Thymus (tissue), 14 donors: ENCODE results near the gene CCDC50. TPM values are rescaled to one million over a fixed set of nuclear protein-coding genes. Genes with fewer than 3 reads are reported as not detected.

Experiments used
- DNase-seq, 9 donors: peaks; one replicate each; pipeline ENCODE4 v3.0.0-alpha.2; 2013; ENCODE audit warnings: low spot score in 9 of 9, low read depth in 6 of 9, missing footprints in 1 of 9
- H3K27ac ChIP-seq, 2 donors: one replicate each; pipeline ENCODE4 v1.5.1; 2013; ENCODE audit warnings: control low read depth in 1 of 2, low read depth in 1 of 2, low read length in 1 of 2, mild to moderate bottlenecking in 1 of 2, moderate library complexity in 1 of 2
- H3K27me3 ChIP-seq, 2 donors: one replicate each; pipeline ENCODE4 v1.5.1; 2013; ENCODE audit warnings: low read length in 1 of 2; ENCODE audit not compliant: control insufficient read depth in 2 of 2, insufficient read depth in 1 of 2
- H3K36me3 ChIP-seq, 2 donors: one replicate each; pipeline ENCODE4 v1.5.1; 2013; ENCODE audit warnings: low read length in 1 of 2, mild to moderate bottlenecking in 1 of 2, moderate library complexity in 1 of 2; ENCODE audit not compliant: control insufficient read depth in 2 of 2, insufficient read depth in 2 of 2
- H3K4me1 ChIP-seq, 2 donors: one replicate each; pipeline ENCODE4 v1.5.1; 2013; ENCODE audit warnings: low read length in 2 of 2; ENCODE audit not compliant: control insufficient read depth in 2 of 2, insufficient read depth in 2 of 2
- H3K4me3 ChIP-seq, 2 donors: one replicate each; pipeline ENCODE4 v1.5.1; 2013; ENCODE audit warnings: low read length in 2 of 2, control low read depth in 1 of 2, mild to moderate bottlenecking in 1 of 2
- H3K9me3 ChIP-seq, 2 donors: one replicate each; pipeline ENCODE4 v1.5.1; 2013; ENCODE audit warnings: low read length in 1 of 2, mild to moderate bottlenecking in 1 of 2; ENCODE audit not compliant: control insufficient read depth in 2 of 2, insufficient read depth in 1 of 2
- WGBS: extraction: QIAGEN DNeasy Blood & Tissue Kit; methylation state at CpG from one replicate; pipeline ENCODE4 v1.1.7; 2013; 5-methylcytosine and 5-hydroxymethylcytosine counted together
- long read RNA-seq, 10 donors: transcript quantifications; one replicate each; lab custom pipeline, GENCODE V29; 2026
- polyA plus RNA-seq: library from polyadenylated mRNA; stranded (reverse); fragments of 200-250 nt; gene quantifications from one replicate; pipeline ENCODE4 v1.2.3, GENCODE V29; 2013
- total RNA-seq: library from RNA; stranded (reverse); fragments of 120-200 nt; gene quantifications from one replicate; pipeline ENCODE4 v1.2.4, GENCODE V29; 2013
- donor health status: healthy.

CCDC50 gene, protein sequence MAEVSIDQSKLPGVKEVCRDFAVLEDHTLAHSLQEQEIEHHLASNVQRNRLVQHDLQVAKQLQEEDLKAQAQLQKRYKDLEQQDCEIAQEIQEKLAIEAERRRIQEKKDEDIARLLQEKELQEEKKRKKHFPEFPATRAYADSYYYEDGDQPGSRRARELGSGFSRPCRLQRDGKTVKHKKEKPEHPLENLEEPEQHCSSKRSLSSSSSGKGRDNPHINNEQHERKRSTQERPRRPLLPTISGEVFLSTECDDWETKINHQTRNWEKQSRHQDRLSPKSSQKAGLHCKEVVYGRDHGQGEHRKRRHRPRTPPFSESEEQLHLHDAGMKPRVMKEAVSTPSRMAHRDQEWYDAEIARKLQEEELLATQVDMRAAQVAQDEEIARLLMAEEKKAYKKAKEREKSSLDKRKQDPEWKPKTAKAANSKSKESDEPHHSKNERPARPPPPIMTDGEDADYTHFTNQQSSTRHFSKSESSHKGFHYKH
- total RNA-seq (22.0 TPM), polyA plus RNA-seq (30.9 TPM)
- long read RNA-seq, donor 1, full-length matches to known transcripts, result 3 of 3 reads
- long read RNA-seq, donor 1, partial matches to known transcripts, result 0 of 3 reads
- long read RNA-seq, donor 1, other reads (novel, unspliced or antisense), result 0 of 3 reads
- long read RNA-seq, donor 2, result 0 reads
- long read RNA-seq, donor 3, full-length matches to known transcripts, result 13 of 38 reads
- long read RNA-seq, donor 3, partial matches to known transcripts, result 25 of 38 reads
- long read RNA-seq, donor 3, other reads (novel, unspliced or antisense), result 0 of 38 reads
- long read RNA-seq, donor 4, full-length matches to known transcripts, result 7 of 7 reads
- long read RNA-seq, donor 4, partial matches to known transcripts, result 0 of 7 reads
- long read RNA-seq, donor 4, other reads (novel, unspliced or antisense), result 0 of 7 reads
- long read RNA-seq, donor 5, transcript CCDC50-202 (11 exons, 1,926 nt), result major isoform, 15 of 32 reads
- long read RNA-seq, donor 5, partial matches to known transcripts, result 17 of 32 reads
- long read RNA-seq, donor 5, other reads (novel, unspliced or antisense), result 0 of 32 reads
- long read RNA-seq, donor 6, transcript CCDC50-202 (11 exons, 1,926 nt), result major isoform, 6 of 21 reads
- long read RNA-seq, donor 6, partial matches to known transcripts, result 15 of 21 reads
- long read RNA-seq, donor 6, other reads (novel, unspliced or antisense), result 0 of 21 reads
- long read RNA-seq, donor 7, transcript CCDC50-202 (11 exons, 1,926 nt), result major isoform, 13 of 21 reads
- long read RNA-seq, donor 7, partial matches to known transcripts, result 8 of 21 reads
- long read RNA-seq, donor 7, other reads (novel, unspliced or antisense), result 0 of 21 reads
- long read RNA-seq, donor 8, partial matches to known transcripts, result 0 of 4 reads
- long read RNA-seq, donor 8, other reads (novel, unspliced or antisense), result 0 of 4 reads
- long read RNA-seq, donor 9, transcript CCDC50-202 (11 exons, 1,926 nt), result major isoform, 6 of 6 reads
- long read RNA-seq, donor 9, partial matches to known transcripts, result 0 of 6 reads
- long read RNA-seq, donor 9, other reads (novel, unspliced or antisense), result 0 of 6 reads
- long read RNA-seq, donor 10, transcript CCDC50-202 (11 exons, 1,926 nt), result major isoform, 5 of 10 reads
- long read RNA-seq, donor 10, partial matches to known transcripts, result 5 of 10 reads
- long read RNA-seq, donor 10, other reads (novel, unspliced or antisense), result 0 of 10 reads

DNA sequence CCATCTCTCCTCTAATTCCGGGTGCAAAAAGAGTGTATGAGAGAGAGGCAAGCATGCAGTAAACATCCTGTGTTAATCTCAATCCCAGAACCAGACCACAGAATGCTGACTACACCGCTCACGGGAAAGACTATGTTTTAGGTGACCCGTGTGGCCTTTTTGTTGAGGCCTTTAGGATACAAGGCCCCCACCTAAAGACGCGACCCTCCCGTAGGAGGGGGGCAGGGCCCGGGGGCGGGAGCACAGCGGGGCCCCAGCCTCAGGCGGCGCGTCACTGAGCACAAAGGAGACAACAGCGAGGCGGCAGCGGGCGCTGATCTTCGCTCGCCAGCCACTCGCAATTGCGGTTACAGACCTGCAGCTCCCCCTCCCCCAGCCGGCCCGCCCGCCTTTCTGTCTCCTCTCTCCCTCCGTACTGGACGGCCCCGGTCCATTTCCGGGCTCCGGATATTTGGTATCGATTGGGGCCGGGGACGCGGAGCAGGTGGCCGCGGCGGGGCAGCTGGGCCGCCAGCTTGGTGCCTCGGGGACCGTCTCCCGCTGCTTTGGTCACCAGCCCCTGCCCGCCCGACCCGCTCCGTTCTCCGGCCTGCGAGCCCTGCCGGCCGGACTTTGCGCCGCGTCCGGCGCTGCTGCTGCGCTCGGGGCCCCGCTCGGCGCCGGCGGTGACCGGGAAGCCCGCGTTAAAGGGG, at the start of gene CCDC50:
TSS of gene CCDC50 (plus strand) at position 433 of the 692 bp plus-strand sequence. CDS start 281 bp downstream, outside the sequence.
- under 1% methylated on average over 63 of the region's 63 CpGs for WGBS
- H3K36me3 ChIP-seq, result no peaks in the 10 kb centered on the region
- peak in 8 of 9 donors; percentile 34 to 75 (median 44) for DNase-seq
- H3K27me3 ChIP-seq, result peaks cover 0 to 3% of the 10 kb centered on the region in 2 donors
- H3K27ac ChIP-seq, result peak within 1 kb of the TSS; percentile 71 to 80
- peak within 1 kb of the TSS; percentile 69 to 90 for H3K4me3 ChIP-seq
- no peaks in the 10 kb centered on the region for H3K9me3 ChIP-seq
- peaks cover 4 to 20% of the 10 kb centered on the region in 2 donors for H3K4me1 ChIP-seq

DNA sequence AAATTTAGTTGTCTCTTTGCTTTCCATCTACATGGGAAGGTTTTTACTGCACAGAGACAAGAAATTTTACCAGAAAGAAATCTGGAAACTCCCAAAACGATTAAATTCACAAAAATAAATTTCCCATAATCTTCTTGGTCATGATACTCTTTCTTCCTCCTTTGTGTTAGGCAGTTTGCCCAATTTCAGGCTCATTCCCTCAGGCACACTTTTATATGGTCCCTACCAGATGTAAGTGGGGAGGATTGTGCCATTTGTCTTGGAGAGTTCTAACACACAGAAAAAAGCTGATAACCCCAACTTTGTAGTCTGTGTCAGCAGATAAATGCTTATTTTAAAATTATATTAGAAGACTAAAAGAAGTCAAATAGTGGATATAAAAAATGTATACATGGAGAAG, 49.1 kb upstream of the CCDC50 start:
- no peaks in the 10 kb centered on the region for H3K27me3 ChIP-seq
- no peak overlapping the region for H3K27ac ChIP-seq
- 75% methylated on average over 1 of the region's 1 CpG for WGBS
- H3K4me3 ChIP-seq, result no peak overlapping the region
- no peaks in the 10 kb centered on the region for H3K9me3 ChIP-seq
- no peaks in the 10 kb centered on the region for H3K36me3 ChIP-seq
- H3K4me1 ChIP-seq, result no peaks in the 10 kb centered on the region
- no peak for DNase-seq

DNA sequence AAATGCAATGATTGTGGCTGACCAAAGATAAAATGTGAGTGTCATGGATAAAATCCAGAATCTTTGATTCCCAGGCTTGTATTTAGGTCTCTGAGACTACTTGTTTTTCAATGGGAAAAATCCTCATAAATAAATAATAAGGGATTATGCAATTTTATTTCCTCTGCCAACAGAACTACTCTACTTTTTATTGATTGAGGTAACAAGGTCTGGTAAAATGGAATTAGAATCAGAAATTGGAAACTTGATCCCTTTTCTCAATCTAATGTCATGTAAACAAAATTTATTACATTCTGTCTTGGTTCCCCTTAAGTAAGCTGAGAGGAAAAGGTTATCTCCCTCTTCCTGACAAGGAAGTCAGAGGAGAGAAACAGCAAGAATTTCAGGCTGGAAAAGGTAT, 48.3 kb upstream of the CCDC50 start:
- DNase-seq, result no peak
- Histone ChIP-seq H3K9me3 (no peaks in the 10 kb centered on the region), H3K27ac (no peak overlapping the region), H3K4me3 (no peak overlapping the region), H3K36me3 (no peaks in the 10 kb centered on the region), H3K27me3 (no peaks in the 10 kb centered on the region), H3K4me1 (no peaks in the 10 kb centered on the region)

DNA sequence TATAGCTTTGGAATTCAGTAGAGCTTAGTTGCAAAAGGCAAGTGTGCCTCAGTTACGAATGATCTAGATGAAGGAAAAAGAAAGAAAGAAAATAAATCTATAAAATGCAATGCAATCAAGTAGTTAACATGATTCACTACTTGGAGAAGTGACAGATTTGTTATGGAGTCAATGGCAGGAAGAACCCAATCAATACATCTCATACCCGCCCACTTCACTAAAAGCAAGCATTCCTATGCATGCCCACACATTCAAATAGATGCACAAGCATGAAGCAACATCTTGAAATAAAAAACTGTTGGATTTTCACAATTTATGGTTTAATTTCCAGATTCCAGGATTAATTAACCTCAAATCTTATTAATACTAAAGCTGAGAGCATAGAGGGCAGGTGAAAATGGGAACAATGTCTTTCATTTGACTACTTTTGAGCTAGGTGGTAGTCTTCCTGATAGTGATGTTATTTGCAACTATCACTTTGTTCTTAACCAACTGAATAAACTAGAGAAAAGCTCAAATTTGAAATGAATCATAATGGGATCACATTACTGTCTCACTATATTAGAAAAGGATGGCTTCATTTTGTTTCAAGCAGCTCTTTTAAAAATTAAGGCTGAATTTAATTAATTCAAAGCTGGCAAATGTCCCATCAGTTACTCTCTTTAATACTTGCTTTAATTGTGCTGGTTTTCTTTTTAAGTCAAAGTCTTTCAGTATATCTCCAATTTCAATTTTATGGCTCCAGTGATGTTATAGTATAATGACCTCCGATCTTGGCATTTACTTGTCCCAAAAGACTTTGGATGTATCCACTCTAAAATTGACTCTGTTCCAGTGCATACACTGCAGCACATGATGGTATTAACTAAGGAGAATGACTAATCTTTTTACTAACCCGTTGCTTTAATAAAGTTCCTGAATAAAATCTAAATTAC, 46.7 kb upstream of the CCDC50 start:
- H3K27ac ChIP-seq, result no peak overlapping the region
- no peaks in the 10 kb centered on the region for H3K27me3 ChIP-seq
- WGBS, result 94% methylated on average over 4 of the region's 4 CpGs
- H3K4me3 ChIP-seq, result no peak overlapping the region
- no peak for DNase-seq
- no peaks in the 10 kb centered on the region for H3K36me3 ChIP-seq
- no peaks in the 10 kb centered on the region for H3K4me1 ChIP-seq
- no peaks in the 10 kb centered on the region for H3K9me3 ChIP-seq

DNA sequence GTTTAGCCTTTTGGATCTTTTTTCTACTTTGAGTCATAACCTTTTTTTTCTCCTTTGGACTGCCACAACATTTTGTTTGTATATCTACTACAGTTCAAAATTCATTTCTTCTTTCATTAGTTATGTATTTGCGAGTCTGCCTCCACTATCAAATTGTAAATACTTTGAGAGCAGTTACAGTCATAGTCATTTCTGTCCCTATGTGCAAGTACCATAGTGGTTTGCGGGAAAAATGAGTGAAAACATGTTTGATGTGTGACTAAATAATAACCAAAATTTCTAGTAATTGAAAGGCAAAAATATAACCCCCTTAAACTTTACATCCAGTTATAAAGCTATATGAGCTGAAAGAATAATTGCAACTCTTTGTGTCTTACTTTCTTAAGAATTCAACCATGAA, 45.8 kb upstream of the CCDC50 start:
- H3K27ac ChIP-seq, result no peak overlapping the region
- WGBS, result 92% methylated on average over 2 of the region's 2 CpGs
- no peaks in the 10 kb centered on the region for H3K27me3 ChIP-seq
- no peak for DNase-seq
- H3K9me3 ChIP-seq, result no peaks in the 10 kb centered on the region
- no peaks in the 10 kb centered on the region for H3K4me1 ChIP-seq
- no peak overlapping the region for H3K4me3 ChIP-seq
- H3K36me3 ChIP-seq, result no peaks in the 10 kb centered on the region

DNA sequence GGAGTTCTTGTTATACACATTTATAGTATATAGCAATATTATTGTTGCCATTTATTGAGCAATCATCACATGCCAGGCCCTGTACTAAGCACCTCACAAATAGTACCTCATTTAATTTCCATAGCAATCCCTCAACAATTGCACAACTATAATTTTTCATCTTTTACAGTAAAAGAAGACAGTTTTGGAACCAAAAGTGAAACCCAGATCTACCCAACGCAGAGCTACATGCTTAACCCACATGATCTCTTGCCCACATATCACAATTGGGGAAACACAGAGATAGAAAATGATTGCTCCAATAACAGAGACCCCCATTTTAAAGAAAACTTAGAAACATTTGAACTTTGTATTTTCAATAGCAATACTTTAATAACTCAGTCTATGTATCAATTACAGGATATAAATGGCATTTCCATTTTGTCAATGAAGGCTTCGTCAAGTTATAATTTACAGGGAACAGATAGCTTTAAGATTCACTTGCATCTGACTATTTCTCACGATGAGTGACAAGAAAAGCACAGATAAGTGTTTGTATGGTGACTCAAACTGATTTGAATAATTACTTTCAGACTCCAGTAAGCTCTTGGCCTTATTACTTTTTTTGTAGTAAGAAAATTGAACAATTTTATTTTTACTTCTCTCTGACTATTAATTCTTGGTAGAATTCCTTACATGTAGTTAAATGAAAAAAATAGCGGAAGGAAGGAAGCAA, 38.7 kb upstream of the CCDC50 start:
- 74% methylated on average over 4 of the region's 4 CpGs for WGBS
- Histone ChIP-seq H3K4me3 (no peak overlapping the region), H3K27me3 (no peaks in the 10 kb centered on the region), H3K36me3 (no peaks in the 10 kb centered on the region), H3K27ac (no peak overlapping the region), H3K4me1 (no peaks in the 10 kb centered on the region), H3K9me3 (no peaks in the 10 kb centered on the region)
- DNase-seq, result peak in 1 of 9 donors; percentile 9
